ENCODE results near the gene KCNJ10.
A peak's percentile ranks its signal among the peaks of the same experiment; 100 is the strongest.

KCNJ10 gene

DNA sequence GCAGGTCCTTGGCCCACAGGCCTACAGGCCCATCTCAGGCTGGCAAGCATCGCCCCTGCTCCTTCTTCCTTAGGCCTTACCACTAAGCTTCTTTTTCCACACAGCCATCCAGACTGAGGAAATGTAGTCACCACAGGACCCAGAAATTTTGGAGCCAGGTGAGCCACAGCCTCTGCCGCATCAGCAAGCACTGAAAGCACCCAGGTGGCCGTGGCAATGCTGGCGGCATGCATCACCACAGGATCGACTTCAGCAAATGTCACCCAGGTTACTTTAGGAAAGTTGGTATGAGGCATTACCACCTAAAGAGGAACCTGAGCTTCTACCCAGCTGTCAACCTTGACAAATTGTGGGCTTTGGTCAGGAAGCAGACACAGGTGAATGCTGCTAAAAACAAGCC, 49.8 kb downstream of the KCNJ10 start:
- DNase-seq, result no peak

DNA sequence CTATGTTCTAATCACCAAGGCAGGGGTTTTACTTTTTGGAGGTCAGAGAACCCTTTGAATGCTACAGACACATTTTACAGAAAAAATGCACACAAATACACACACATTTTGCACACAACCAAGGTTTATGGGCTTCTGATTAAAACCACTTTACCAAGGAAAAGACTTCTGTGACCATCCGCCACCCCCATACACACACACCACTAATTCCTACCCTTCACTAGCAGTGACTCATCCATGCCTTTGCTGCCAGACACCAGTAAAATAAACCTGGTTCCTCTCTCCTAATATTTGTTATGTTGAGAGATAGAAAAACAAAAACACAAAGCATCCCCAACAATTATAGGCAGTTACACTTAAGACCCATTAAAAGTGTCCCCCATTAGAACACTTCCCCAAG, 51.1 kb downstream of the KCNJ10 start:
- no peak for DNase-seq

DNA sequence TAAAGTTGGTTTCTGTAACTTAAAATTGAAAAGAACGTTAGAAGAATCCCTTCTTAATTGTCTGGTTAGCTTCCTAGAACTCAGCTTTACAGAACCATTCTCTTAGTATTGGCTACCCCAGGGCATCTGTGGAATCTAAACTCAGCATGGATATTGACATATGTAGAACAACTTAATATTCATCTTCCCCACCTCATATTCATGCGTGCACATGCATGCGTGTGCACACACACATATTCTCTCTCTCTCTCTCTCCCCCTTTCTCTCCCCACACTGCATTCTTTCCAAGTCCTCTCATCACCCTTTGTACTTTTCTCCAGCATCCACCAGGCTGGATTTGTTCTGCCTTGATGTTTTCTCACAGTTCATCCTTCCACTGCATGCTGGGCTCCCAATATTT, 51.6 kb downstream of the KCNJ10 start:
- no peak for DNase-seq

DNA sequence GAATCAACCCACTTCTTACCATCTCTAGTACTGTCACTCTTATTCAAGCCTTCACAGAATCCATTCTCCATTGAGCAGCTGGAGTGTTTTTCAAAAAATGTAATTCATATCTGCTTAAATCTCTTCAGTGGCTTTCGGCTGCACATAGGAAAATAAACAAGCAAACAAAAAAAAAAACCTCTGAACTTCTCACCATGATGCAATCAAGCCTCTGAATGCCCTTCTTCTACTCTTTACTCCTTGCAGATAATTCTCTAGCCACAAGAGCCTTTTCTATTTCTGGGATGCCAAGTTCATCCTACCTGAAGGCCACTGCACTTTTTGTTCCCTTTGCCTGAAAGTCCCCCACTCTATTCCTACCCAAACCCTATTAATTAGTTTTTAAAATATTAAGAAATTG, 52.4 kb downstream of the KCNJ10 start:
- no peak for DNase-seq

DNA sequence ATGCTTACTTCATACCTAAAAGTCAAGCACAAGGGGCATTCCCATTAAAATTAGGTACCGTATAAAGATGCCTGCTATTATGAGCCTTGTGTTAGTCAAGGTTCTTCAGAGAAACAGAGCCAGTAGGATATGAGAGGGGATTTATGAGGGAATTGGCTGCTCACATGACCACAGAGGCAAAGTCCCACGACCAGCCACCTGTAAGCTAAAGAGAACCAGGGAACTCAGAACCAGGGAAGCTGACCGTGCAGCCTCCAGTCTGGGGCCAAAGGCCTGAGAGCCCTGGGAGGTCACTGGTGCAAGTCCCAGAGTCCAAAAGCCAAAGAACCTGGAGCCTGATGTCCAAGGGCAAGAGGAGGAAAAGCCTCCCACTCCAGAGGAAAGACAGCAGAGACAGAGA, 58.2 kb downstream of the KCNJ10 start:
- DNase-seq, result no peak

DNA sequence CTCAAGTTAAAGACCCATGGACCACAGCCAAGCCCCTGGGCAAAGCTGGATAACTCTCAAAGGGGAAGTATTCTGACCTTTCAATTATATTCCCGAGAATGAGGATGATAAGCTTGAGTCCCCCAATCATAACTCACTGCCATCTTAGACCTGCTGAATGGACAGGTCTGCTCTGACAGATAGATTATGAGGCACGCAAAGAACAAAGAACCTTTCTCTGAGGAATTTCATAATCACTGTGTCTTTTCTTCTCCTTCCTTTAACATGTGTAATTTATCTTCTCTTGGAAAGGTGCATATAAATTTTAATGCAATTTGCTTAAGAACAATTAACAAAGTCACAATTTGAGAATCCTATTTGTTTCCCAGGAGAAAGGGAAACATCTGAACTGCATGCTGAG, 60.2 kb downstream of the KCNJ10 start:
- DNase-seq, result no peak

DNA sequence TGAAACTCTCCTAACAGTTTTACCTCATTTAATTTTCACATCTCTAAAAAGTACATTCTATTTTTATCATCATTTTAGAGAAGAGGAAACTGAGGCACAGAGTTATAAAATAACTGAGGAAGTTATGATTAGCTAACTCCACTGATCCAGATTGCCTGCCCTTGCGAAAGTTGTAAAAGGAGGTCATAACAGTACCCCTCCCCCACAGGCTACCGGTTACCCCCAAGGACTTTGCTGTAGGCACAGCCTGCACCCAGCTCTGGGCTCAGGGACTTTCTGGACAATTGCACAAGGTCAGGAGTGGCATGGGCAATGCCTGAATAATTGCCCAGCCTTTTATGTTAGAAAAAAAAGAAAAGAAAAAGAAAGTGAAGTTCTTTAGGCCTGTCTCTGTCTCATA, 60.9 kb downstream of the KCNJ10 start:
- no peak for DNase-seq

DNA sequence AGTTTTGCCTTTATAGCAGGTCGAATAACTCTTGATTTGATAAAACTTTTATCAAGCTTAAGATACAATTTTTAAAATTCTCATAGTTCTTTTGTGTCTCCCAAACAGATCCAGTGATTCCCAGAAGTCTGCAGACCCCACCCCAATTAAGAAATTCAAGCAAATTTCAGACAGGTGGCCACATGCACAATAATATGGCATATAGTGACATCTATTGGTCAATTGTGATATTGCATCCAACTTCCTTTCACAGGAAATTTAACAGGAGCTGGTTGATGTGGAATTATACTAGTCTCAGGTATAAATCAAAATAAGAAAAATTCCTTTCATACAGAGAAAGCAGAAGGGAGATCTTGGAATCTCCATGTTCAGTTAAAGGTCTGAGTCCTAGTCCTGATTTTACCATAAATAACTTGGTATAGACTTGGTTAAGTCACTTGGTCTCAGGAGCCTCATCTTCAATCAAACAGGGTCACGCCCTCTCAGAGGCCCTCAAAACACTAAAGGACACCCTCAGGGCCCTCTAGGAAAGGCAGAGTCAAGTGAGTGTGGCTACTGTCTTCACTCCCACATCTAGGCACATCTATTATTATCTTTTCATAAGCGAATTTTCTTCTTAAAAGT, 62.3 kb downstream of the KCNJ10 start:
- DNase-seq, result no peak

DNA sequence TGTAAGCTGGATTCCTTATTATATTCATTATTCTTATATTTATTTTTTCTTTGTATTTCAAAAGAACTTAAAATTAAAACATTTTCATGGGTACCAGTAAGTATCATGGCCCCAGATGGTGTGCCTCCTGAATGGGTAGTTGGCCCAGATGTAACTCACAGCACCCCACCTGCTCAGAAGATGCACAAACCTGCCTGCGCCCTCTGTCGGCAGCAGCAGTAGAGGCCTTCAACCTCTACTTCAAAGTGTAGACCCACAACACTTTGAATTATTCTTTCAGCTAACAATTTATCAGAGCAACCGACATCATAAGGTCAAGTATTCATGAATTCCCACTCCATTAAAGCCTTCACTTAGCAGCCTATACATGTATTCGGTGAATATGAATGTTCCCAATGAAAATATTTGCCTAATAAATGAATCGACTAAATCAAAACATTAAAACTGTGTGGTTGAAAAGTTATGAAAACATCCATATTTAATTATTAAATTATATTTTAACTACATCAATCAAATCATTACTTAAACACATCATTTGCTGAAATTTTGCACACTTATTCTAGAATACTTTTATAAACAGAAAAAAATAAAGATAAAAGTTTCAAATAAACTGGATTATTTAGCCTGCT, 63.5 kb downstream of the KCNJ10 start:
- DNase-seq, result peak; percentile 66

DNA sequence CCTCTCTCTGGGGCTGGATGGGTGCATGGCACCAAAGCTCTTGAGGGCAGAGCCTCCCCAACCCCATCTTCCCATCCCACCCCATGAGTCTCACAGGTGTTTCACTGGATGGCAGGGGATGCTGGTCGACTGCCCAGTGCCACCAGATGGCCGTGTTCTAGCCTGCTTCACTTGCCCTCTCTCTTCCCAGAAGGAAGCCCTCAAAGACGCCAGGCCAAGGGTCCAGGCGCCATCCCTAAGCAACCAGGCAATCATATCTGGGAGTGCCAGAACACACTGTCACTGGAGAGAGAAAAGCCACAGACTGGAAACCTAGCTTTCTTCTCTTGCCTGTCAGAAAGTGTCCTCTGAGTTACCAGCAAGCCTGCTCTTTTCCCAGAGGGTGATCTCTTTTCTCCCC, 64.9 kb downstream of the KCNJ10 start:
- DNase-seq, result no peak

DNA sequence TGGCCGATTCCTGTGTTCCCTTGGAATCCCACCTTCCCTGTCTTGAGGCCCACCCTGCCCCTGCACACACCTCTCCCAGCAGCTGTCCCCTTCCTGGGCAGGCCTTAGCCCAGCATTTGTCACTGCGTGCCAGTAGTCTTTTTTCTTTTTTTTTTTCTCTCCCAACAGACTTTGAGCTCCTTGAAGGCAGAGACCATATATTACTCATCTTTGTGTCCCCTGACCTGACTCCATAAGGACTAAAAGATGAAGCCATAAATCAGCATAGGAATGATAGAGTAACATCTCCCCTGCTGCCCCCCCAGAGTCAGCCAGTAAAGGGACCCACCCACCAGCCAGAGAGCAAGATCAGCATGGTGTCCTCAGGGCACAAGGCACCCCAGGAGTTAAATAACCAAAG, 65.5 kb downstream of the KCNJ10 start:
- no peak for DNase-seq

DNA sequence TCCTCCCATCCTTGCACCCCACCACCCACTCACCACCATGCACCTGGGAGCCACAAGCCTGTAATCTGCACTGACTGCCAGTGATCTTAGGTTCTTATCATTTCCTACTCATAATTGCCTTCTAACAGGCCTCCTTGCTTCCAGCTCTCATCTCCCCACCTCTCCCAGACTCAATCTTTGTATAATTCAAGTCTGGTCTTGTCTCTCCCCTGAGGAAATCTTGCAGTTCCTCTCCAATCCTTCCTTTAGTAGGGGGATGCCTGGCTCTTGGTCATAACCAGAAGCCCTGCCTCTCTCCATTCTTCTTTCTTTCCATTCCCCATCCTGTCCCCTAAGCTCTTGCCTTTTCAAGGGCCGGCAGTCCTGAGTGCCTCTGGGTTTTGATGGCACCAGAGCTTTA, 66.0 kb downstream of the KCNJ10 start:
- DNase-seq, result no peak

DNA sequence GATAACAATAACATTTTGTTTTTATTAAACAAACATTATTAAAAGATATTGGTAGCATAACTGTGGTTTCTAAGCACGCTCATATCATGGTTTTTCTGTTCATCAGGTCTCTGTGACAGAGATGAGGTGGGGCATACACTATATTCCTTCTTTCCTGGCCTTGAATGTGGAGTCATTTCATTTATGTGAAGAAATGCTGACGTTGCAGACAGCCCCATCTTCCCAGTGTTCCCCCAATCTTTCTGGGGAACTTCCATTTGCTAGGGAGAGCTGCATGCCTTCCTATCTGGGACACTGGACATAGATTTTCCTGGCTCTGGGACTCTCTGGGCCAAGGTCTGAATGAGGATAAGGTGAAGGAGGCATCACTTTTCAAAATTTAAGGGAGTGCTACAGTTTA, 68.5 kb downstream of the KCNJ10 start:
- DNase-seq, result no peak

DNA sequence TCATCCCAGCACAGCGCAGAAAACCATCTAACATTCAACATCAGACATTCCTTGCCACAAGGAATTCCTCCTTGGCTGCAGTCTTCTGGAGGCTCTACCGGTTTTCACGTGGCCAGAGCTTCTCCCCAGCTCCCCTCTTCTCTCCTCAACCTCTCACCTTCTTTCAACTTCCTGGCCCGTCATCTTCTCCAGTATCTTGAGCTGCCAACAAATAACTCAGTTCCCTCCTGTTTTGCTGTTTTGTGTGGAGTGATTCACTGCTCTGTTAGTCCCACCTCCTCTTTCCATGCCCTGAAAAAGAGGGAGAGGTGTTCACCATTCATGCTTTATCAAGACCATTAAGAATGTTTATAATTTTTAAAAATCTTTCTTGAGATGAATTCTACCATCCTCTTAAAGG, 70.8 kb downstream of the KCNJ10 start:
- no peak for DNase-seq

DNA sequence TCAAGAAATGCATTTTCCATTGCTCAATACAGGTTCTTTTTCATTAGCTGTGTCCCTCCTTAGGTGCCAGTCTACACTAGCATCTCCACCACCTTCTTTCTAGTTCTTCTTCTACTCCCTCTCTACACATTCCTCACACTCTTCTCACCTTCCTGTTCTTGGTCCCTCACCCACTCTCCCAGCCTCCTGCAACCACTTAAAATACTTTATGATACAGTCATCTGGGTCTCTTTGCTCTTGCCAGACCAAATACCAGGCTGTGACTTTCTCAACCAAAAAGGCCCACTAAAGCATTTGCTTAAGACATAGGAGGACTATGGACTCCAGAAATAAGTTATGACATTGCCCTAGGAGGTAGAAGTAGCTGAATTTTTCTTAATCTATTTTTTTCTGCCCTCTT, 73.3 kb downstream of the KCNJ10 start:
- no peak for DNase-seq

DNA sequence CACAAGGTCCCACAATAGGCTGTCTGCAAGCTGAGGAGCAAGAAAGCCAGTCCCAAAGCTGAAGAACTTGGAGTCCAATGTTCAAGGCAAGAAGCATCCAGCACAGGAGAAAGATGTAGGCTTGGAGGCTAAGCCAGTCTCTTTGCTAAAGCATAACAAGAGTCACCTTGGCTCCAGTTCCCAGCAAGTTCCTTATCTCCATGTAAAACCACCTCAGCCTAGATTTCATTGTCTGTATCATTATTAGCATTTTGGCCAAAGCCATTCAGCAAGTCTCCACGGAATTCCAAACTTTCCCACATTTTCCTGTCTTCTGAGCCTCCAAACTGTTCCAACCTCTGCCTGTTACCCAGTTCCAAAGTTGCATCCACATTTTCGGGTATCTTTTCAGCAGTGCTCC, 75.1 kb downstream of the KCNJ10 start:
- DNase-seq, result no peak

DNA sequence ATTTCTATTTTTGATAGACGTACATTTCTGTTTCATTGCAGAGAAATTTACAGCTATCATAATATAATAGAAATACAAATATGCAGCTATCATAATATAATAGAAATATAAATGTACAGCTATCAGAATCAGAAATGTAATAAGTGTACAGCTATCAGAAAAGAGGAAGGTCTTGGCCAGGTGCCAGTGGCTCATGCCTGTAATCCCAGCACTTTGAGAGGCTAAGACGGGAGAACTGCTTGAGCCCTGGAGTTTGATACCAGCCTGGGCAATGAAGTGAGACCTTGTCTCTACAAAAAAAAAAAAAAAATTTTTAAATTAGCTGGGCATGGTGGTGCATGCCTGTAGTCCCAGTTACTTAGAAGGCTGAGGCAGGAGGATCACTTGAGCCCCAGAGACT, 76.0 kb downstream of the KCNJ10 start:
- no peak for DNase-seq

DNA sequence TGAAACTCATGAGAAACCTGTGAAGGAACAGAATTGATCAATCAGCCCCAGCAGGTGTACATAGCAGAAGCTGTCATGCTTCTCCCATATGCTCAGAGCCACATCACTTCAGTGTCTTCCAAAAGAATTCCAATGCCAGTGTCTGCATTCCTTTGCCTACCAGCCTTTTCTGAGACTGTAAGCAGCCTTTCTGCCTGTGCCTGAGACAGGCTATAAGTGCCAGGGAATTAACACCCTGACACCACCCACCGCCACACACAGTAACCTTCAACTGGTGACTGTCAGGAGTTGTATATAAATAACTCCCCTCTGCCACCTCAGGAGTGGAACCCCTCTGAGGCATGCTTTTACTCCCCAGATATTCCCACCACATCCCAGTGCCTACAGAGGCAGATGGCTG, 77.8 kb downstream of the KCNJ10 start:
- DNase-seq, result no peak

DNA sequence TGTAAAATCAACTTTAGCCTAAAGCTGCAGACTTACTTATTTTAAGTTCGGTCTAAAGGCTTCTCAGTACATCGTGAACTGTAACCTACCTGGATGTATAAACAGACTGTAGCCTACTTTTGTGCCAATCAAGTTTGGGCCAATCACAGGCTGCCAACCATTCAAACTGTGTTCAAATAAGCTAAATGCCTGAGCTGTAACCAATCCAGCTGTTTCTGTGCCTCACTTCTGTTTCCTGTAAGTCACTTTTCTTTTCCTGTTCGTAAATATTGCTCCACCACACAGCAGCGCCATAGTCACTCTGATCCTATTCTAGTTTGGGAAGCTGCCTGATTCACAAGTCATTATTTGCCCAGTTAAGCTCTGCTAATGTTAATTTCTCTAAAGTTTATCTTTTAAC, 78.4 kb downstream of the KCNJ10 start:
- DNase-seq, result no peak

DNA sequence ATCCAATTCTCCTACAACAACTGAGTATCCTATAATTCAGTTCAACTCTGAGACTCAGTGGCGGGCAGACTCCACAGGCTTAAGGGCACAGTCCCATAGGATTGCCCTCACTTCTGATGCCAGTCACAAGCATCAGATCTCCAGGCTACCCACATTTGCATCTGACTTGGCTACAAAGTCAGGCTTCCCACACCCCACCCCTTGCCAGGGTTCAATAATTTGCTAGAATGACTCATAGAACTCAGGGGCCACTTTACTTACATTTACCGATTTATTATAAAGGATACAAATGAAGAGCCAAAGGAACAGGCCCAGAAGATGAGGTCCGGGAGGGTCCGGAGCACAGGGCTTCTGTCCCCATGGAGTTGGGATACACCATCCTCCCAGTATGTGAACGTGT, 80.0 kb downstream of the KCNJ10 start:
- no peak for DNase-seq

DNA sequence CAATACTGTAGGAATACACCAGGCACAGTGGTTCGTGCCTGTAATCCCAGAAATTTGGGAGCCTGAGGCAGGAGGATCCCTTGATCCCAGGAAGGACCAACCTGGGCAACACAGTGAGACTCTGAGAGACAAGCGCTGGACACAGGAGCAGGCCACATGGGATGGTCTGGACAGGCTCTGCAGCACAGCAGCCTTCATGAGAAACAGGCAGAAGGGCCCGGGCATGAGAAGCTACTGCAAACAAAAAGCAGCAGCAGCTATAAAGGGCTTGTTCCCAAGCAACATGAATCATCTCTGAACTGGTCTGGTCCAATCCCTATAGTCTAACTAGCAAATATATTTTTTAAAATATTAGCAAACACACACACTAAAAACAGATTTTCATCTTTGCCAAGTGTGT, 80.4 kb downstream of the KCNJ10 start:
- no peak for DNase-seq

DNA sequence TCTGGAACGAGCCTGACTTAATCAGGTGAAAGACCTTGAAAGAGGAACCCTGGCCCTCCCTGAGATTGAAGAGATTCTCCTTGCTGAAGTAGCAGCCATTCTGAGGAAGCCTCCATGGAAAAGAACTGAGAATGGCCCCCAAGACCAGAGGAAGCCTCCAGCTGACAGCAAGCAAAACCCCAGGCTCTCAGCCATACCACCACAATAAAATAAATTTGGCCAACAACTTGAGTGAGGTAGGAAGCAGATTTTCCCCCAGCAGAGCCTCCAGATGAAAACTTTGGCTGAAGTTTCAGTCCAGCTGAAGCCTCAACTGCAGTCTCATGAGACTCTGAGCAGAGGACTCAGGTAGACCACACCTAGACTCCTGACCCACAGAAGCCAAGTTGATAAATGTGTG, 82.0 kb downstream of the KCNJ10 start:
- DNase-seq, result no peak

DNA sequence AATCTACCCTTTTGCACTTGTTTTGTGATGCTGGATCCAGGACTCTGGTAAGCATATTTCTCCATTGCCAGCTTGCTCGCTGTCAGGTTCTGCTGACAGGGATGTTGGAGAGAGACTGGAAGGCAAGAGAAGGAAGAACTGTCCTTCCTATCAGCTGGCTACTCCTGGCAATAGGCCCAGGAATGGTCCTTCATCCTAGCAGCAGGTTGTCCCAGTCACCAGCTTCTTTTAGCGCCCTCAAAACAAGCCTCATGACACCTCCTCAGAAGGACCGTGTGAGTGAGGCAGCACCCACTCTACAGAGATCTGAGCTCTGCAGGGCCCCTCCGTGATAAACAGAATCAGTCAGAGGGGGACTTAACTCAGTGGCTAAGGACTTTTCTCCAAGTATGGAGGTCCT, 82.8 kb downstream of the KCNJ10 start:
- DNase-seq, result no peak

DNA sequence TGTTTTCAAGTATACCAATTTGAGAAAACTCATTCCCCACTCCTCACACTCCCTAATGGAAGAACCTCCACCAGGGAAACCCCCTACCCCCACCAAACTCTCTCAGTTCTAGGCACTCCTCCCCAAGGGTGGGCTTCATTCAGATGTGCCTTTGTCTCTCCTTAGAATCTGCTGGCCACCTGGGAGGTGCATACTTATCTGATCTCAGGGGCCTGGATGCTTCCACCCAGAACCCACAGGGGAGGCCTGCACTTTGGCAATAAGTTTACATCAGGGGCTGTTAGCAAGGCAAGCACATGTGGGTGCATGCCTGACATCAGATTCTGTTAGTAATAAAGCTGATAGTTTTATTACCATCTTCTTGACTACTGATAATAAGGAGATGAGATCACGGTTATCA, 83.4 kb downstream of the KCNJ10 start:
- DNase-seq, result no peak

DNA sequence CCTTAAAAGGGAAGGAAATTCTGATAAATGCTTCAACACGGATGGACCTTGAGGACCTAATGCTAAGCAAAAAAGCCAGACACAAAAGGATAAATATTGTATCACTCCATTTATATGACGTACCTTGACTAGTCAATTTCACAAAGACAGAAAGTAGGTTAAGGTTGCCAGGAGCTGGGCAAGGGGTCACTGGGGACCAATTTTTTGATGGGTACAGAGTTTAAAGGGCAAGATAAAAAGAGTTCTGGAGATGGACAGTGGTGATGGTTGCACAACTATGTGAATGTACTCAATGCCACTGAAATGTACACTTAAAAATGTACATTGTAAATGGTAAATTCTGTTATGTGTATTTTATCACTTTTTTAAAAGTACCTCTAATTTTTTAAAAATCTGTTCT, 83.9 kb downstream of the KCNJ10 start:
- no peak for DNase-seq

DNA sequence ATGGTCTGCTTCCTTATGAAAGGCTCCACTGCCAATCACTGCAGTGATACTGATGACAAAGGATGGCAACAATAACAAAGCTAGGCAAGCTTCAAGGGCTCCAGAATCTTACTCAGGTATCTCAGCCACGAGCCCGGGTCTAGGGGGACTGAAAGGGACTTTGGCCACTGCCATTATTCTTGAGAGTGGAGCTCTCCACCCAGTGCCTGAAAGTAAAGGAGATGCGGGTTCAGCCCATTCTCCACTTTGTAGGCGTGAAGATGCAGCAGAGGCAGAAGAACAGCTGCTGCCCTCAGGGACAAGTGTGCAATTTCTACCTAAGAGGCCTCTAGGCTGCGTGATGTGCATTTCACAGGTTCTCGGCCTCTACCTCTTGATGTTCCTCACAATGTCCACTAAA, 84.5 kb downstream of the KCNJ10 start:
- DNase-seq, result no peak

Measured in NCI-H2107 (cell line).